Karpas-422 (cell line): ENCODE measurements around the gene MYO19. TPM values are rescaled to one million over a fixed set of nuclear protein-coding genes. Genes with fewer than 3 reads are reported as not detected.

ENCODE experiments used
- DNase-seq: peaks from one replicate; pipeline ENCODE4 v3.0.0-alpha.2; 2015
- H2AFZ ChIP-seq: fragments of 200-600 bp; sonication (generic); 2 replicates; pipeline ENCODE4 v1.6.1; 2014; ENCODE audit warnings: antibody characterized with exemption, low read length, mixed read lengths
- H3K27ac ChIP-seq: fragments of 200-600 bp; sonication (generic); 2 replicates; pipeline ENCODE4 v1.5.1; 2014; ENCODE audit warnings: mild to moderate bottlenecking, low read length, moderate library complexity
- H3K27me3 ChIP-seq: fragments of 200-600 bp; sonication (generic); 2 replicates; pipeline ENCODE4 v1.6.1; 2014; ENCODE audit warnings: low read length, mixed read lengths
- H3K36me3 ChIP-seq: fragments of 200-600 bp; sonication (generic); 2 replicates; pipeline ENCODE4 v1.6.1; 2014; ENCODE audit warnings: low read length, mixed read lengths; ENCODE audit not compliant: insufficient read depth
- H3K4me1 ChIP-seq: fragments of 200-600 bp; sonication (generic); 2 replicates; pipeline ENCODE4 v1.6.1; 2014; ENCODE audit warnings: mild to moderate bottlenecking, low read length, mixed read lengths
- H3K4me2 ChIP-seq: fragments of 200-600 bp; sonication (generic); 2 replicates; pipeline ENCODE4 v1.6.1; 2014; ENCODE audit warnings: low read length, low read depth, mild to moderate bottlenecking; ENCODE audit not compliant: poor library complexity, severe bottlenecking
- H3K4me3 ChIP-seq: fragments of 200-600 bp; sonication (generic); 2 replicates; pipeline ENCODE4 v1.5.1; 2014; ENCODE audit warnings: mild to moderate bottlenecking, antibody characterized with exemption, low read length, mixed read lengths
- H3K79me2 ChIP-seq: fragments of 200-600 bp; sonication (generic); 2 replicates; pipeline ENCODE4 v1.6.1; 2014; ENCODE audit warnings: mild to moderate bottlenecking, low read length, mixed read lengths
- H3K9ac ChIP-seq: fragments of 200-600 bp; sonication (generic); 2 replicates; pipeline ENCODE4 v1.6.0; 2014; ENCODE audit warnings: low read length
- H3K9me2 ChIP-seq: fragments of 200-600 bp; sonication (generic), shearing (Covaris generic); replicated peaks from 2 replicates; pipeline ENCODE4 v1.6.0; 2014; ENCODE audit warnings: mild to moderate bottlenecking, low read length, moderate library complexity; ENCODE audit not compliant: insufficient read depth
- H3K9me3 ChIP-seq: fragments of 300-700, 200-600 bp; sonication (generic); 2 replicates; pipeline ENCODE4 v1.6.1; 2014; ENCODE audit warnings: low read length, mixed read lengths
- H4K20me1 ChIP-seq: fragments of 200-600 bp; sonication (generic); 2 replicates; pipeline ENCODE4 v1.6.1; 2014; ENCODE audit warnings: mild to moderate bottlenecking, antibody characterized with exemption, low read length, low read depth; ENCODE audit not compliant: insufficient read depth
- total RNA-seq: library from RNA; depleted of rRNA; stranded (reverse); fragments of >200 nt; shearing (Covaris generic); gene quantifications from 2 replicates; pipeline ENCODE4 v1.2.3, GENCODE V29; 2014; ENCODE audit warnings: low replicate concordance

The MYO19 gene
- total RNA-seq, 1 experiment from 2014 or later = 50.6 TPM

DNA sequence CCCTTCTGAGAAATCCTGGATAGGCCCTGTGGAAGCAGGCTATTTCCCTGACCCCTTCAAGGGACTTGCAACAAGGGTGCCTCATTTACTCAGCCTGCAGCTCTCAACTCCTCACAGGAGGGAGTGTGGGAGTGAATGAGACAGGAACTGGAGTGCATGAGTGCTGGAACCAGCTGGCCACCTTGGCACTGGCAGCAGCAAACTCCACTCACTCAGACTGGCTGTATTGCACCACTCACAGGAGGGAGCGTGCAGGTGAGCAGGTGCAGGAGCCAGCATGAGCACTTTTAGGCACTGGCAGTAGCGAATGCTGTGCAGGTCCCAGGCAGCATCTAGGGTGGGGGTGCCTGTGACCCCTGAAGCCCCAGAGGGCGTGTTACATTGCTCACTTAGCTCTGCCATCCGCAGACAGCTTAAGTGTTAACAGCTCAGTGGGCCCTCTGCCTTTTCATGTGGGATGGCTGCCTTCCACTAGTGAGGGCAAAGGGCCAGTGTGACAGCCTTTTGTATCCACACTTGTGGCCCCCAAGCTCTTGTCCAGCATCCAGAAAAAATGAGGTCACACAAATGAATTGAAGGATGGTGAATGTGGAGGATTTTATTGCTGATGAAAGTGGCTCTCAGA lies 59.2 kb downstream of the MYO19 start:
- Histone ChIP-seq H3K4me1 (peaks cover 22% of the 10 kb centered on the region), H3K27me3 (no peaks in the 10 kb centered on the region), H3K79me2 (no peaks in the 10 kb centered on the region), H3K9ac (no peak overlapping the region), H3K9me3 (no peaks in the 10 kb centered on the region), H2AFZ (no peak overlapping the region), H3K9me2 (no peaks in the 10 kb centered on the region), H3K4me3 (no peak overlapping the region), H3K4me2 (no peak overlapping the region), H3K27ac (no peak overlapping the region), H4K20me1 (no peaks in the 10 kb centered on the region), H3K36me3 (no peaks in the 10 kb centered on the region)
- no peak for DNase-seq

DNA sequence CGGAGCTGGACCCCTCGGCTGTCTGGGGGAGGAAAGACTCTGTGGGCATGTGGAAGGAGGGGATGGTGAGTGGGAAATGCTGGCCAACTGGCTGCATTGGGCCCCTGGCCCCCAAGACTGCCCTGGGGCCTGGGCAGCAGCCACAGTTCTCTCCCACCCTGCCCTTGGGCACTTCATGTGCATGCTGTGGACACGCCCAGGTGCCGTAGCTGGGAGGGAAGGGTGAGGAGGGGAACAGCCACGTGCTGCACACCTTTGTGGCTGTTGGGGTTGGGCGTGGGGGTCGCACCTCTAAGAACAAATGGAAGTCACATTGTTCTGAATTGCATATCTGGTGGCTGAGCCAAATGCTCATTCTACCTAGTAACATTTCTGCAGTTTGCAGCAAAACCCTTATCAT lies 60.1 kb downstream of the MYO19 start:
- Histone ChIP-seq H3K9me3 (no peaks in the 10 kb centered on the region), H3K9me2 (no peaks in the 10 kb centered on the region), H3K79me2 (no peaks in the 10 kb centered on the region), H3K9ac (no peak overlapping the region), H2AFZ (no peak overlapping the region), H3K27me3 (no peaks in the 10 kb centered on the region), H3K27ac (no peak overlapping the region), H3K4me3 (no peak overlapping the region), H3K4me2 (no peak overlapping the region), H3K36me3 (no peaks in the 10 kb centered on the region), H4K20me1 (no peaks in the 10 kb centered on the region; the same call in 1 of the 2 replicates), H3K4me1 (peaks cover 30% of the 10 kb centered on the region)
- DNase-seq = no peak

DNA sequence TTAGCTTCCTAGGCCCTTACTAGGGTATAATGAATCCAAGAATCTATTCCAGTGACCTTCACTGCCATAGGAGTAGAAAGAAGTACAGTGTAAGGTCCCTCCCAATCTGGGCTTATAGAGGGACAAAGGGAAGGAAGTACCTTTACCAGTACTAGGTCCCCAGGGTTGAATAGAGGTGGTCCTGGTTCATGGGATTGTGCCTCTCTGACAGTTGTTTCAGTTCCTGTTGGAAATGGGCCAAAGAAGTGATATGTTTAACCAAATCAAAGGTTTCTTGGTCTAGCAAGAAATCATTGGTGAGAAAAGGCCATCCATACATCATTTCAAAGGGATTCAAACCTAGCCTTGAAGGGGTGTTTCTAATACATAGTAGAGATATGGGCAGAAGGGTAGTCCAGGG lies 64.2 kb downstream of the MYO19 start:
- H3K9ac ChIP-seq = no peak overlapping the region
- H3K27ac ChIP-seq = no peak overlapping the region
- peak overlapping the region; percentile 1 for H3K4me2 ChIP-seq
- H3K9me3 ChIP-seq = no peaks in the 10 kb centered on the region
- H2AFZ ChIP-seq = no peak overlapping the region
- DNase-seq = peak; percentile 83
- no peaks in the 10 kb centered on the region for H3K79me2 ChIP-seq
- no peak overlapping the region for H3K4me3 ChIP-seq
- no peaks in the 10 kb centered on the region for H3K27me3 ChIP-seq
- no peaks in the 10 kb centered on the region for H3K9me2 ChIP-seq
- H3K4me1 ChIP-seq = peaks cover 29% of the 10 kb centered on the region
- no peaks in the 10 kb centered on the region; the same call in 1 of the 2 replicates for H4K20me1 ChIP-seq
- H3K36me3 ChIP-seq = no peaks in the 10 kb centered on the region

- Histone ChIP-seq H3K79me2 (no peaks in the 10 kb centered on the region), H3K9me2 (no peaks in the 10 kb centered on the region), H3K9ac (no peak overlapping the region), H3K4me1 (peaks cover 29% of the 10 kb centered on the region), H3K36me3 (no peaks in the 10 kb centered on the region), H3K27me3 (no peaks in the 10 kb centered on the region), H3K4me2 (no peak overlapping the region), H3K4me3 (no peak overlapping the region), H3K9me3 (no peaks in the 10 kb centered on the region), H4K20me1 (no peaks in the 10 kb centered on the region; the same call in 1 of the 2 replicates), H3K27ac (no peak overlapping the region), H2AFZ (no peak overlapping the region)
- DNase-seq = no peak
These were observed 64.9 kb downstream of the MYO19 start for GRCh38 chr17:36469733-36470132.

DNA sequence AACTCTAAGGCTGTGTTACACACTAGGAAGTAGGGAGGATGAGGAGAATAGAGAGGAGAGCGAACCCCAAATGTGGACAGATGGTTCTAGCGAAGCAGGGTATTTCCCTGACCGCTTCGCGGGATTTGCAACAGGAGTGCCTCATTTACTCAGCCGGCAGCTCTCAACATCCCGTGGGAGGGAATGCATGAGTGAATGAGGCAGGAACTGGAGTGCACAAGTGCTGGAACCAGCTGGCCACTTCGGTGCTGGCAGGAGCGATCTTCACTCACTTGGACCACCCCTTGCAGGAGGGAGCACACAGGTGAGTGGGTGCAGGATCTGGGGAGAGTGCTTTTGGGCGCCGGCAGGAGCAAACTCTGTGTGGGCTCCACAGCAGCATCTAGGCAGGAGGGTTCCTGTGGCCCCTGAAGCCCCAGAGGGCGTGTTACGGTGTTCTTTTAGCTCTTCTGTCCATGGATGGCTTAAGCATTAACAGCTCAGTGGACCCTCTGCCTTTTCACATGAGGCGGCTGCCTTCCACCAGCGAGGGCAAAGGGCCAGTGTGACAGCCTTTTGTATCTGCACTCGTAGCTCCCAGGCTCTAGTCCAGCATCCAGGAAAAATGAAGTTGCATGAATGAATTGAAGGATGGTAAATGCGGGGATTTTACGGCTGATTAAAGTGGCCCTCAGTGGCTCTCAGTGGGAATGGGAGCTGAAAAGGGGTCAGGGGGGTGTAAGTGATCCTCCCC lies 65.6 kb downstream of the MYO19 start:
- H3K4me1 ChIP-seq = peaks cover 29% of the 10 kb centered on the region
- no peaks in the 10 kb centered on the region for H3K36me3 ChIP-seq
- no peaks in the 10 kb centered on the region for H3K9me2 ChIP-seq
- H3K27ac ChIP-seq = no peak overlapping the region
- no peak for DNase-seq
- no peaks in the 10 kb centered on the region for H3K27me3 ChIP-seq
- H3K4me2 ChIP-seq = no peak overlapping the region
- no peak overlapping the region for H3K9ac ChIP-seq
- no peak overlapping the region for H2AFZ ChIP-seq
- no peaks in the 10 kb centered on the region for H3K79me2 ChIP-seq
- H4K20me1 ChIP-seq = no peaks in the 10 kb centered on the region; the same call in 1 of the 2 replicates
- H3K4me3 ChIP-seq = no peak overlapping the region
- H3K9me3 ChIP-seq = no peaks in the 10 kb centered on the region

- Histone ChIP-seq H2AFZ (no peak overlapping the region), H4K20me1 (no peaks in the 10 kb centered on the region; the same call in 1 of the 2 replicates), H3K27ac (no peak overlapping the region), H3K9me3 (no peaks in the 10 kb centered on the region), H3K4me1 (peaks cover 7% of the 10 kb centered on the region), H3K9me2 (no peaks in the 10 kb centered on the region), H3K79me2 (no peaks in the 10 kb centered on the region), H3K9ac (no peak overlapping the region), H3K4me3 (no peak overlapping the region), H3K27me3 (no peaks in the 10 kb centered on the region), H3K4me2 (no peak overlapping the region), H3K36me3 (no peaks in the 10 kb centered on the region)
- no peak for DNase-seq
These were observed 69.9 kb downstream of the MYO19 start for GRCh38 chr17:36464765-36465088.

DNA sequence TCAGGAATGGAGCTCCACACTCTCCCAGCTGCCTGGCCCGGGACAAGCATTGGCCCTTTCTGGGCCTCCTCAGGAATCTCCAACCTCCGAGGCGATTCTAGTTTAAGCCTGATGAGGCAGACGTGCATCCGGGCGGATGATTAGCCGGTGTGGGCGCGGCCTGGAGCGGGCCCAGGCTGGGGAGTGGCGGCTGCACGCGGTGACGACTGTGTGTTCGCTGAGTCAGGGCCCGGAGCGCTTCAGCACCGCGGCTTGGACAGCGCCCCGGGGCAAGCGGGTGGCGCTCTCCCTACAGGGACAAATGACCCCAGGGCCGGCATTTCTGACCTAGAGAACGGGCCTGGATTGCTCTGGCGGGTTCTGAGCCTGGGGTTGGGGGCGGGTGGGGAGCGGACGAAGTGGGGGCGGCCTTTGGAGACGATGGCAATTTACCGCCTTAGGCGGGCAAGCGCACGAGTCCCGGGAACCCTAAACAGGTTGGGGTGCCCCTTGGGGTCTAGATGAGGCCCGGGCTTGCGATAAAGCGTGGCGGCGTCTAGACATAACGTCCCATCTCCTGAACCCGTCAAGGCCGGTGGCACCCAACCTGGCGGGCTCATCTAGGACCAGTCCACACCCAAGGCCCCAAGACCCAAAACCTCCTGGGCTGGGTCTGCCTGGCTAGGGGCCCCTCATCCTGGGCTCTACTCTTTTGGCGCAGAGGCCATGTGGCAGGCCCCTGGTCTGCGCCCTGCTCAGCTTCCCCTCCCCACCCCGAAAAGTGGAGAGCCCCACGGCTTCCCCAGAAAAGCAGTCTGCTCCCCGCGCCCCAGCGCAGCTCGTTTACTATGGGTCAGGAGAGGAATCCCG lies 70.5 kb downstream of the MYO19 start:
- H3K4me1 ChIP-seq = peaks cover 6% of the 10 kb centered on the region
- H3K9ac ChIP-seq = no peak overlapping the region
- no peak overlapping the region for H3K4me3 ChIP-seq
- H3K4me2 ChIP-seq = no peak overlapping the region
- no peaks in the 10 kb centered on the region for H4K20me1 ChIP-seq
- no peak for DNase-seq
- no peaks in the 10 kb centered on the region for H3K9me2 ChIP-seq
- no peaks in the 10 kb centered on the region for H3K36me3 ChIP-seq
- H3K9me3 ChIP-seq = no peaks in the 10 kb centered on the region
- no peaks in the 10 kb centered on the region for H3K79me2 ChIP-seq
- no peak overlapping the region for H2AFZ ChIP-seq
- no peaks in the 10 kb centered on the region for H3K27me3 ChIP-seq
- H3K27ac ChIP-seq = no peak overlapping the region
